Stimulated activated CD4-positive, alpha-beta T cell treated with anti-CD3 and anti-CD28 coated beads, TNF-alpha, amount 100 ng/mL, for 24 hours (primary cell): ENCODE results near the gene EVC.
"Not testable (repeated sequence)": the region's sequence is repeated elsewhere in the genome, so short reads cannot be mapped to it uniquely, and the experiment has no call there.

Experiments used
- DNase-seq, 3 experiments: peaks; one replicate each; pipeline ENCODE4 v3.0.0-alpha.2; 2020; ENCODE audit warnings: low read depth in 3 of 3

Gene EVC

DNA sequence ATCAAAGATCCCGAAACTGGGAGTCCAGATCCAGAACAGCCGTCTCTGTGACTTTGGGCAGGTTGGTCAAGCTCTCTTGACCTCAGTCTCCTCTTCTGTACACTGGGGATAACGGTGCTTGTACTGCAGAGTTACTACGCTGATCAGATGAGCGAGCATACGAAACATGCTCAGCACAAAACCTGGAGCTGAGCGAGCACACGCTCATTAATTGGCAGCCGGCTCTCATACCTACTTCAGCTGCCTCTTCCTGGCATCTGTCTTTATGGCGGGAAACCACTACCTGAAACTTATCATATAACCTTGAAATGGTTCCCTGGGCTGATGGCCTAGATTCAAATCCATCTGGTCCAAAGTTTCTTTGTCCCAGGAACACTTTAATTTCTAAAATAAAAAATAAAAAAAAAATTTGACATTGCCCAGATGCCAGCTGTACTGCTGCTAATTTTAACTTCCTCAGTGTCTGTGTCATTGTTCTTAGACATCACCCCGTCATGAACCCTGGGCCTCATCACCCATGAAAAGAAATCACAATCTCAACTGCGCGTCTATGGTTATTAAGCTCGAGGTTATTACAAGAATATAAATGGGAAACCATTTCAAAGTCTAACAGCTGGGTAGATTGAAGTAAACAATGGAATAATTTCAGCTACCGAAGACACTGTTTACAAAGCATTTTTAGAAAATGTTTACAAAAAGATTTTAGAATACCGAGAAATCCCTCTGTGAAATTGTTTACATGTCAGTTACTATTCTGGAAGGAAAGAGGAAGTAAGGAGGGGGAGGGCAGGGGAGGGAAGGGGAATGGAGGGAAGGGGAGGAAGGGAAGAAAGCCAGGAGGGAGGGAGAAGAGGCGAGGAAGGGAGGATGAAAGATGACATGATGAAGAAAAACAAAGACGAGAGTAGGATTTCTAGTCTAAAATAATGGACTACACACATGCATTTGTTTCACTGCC lies 132.9 kb downstream of the EVC start:
- DNase-seq, result no peak

DNA sequence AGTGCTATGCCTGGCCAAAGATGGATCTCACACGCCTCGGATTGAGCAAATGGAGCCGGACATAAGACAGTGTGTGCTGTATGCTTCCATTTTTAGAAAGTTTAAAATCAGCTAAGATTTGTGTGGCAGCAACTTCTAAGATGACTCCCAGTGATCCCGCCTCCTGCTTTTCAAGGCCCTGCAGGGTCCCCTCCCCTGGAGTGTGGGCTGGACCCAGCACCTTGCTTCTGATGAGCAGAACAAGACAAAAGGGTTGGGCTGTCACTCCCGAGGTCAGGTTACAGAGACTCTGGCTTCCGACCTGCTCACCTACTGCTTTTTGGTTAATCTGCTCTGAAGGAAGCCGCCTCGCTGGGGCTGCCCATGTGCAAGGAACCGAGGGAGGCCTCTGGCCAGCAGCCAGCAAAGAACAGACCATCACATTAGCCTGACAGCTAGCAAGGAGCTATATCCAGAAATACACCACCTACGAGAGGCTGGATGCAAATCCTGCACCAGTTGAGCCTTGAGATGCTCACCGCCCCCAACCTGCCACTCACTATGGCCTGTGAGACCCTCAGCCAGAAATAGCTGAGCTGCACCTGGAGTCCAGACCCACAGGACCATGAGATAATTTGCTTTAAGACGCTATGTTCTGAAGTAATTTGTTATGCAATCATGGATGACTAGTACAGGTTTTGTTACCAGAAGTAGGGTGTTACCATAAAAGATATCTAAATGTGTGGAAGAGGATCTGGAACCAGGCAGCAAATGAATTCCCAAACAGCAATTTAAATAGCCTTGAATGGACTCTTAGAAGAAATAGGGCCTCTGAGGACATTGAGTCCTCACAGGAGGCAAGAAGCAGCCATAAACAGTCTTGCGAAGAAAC lies 134.3 kb downstream of the EVC start:
- DNase-seq, result no peak

DNA sequence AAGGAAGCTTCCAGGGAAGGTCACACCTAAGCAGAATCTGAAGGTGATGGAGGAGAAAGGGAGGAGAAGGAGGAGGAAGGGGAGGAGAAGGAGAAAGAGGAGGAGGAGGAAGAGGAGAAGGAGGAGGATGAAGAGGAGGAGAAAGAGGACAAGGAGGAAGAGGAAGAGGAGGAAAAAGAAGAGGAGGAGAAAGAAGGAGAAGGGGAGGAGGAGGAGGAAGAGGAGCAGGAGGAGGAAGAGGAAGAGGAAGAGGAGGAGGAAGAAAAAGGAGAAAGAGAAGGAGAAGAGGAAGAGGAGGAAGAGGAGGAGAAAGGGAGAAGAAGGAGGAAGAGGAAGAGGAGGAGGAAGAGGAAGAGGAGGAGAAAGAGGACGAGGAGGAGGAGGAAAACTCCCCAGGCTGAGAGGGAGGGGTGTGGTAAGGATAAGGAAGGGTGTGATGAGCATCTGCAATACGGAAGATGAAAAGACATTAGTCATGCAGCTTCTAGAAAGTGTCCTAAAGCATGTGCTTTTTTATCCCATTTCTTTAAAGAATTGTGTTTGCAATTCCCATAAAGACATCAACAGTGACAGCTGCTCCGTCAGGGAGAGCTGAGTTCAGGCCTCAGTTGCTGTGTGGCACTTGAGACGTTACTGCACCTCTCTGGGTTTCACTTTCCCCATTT lies 140.8 kb downstream of the EVC start:
- DNase-seq, result no peak

DNA sequence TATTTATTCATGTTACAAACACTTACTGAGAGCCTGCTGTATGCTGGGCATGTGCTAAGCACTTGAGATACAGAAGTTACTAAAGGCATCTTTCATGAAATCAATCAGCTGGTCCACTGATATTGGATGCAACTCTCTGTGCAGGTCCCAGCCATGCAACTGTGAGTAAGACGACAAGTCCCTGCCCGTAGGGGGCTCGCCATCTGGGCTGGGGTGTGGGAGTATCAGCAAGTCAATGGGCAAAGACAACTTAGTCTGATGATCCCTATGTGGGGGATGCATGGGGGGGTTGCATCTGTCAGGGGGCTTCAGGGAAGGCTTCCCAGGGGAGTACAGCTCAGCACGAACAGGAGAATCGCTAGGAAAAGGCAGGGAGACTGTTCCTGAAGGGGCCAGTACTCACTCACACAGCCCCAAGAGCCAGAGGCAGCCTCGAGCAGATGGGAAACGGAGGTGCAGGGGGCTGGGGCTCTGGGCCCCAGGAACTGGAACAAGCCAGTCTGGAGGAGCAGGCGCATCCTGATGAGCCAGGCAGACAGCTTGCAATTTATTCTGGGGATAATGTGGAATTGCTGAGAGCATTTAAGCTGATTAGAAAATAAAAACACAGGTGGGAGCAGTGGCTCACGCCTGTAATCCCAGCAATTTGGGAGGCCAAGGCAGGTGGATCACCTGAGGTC lies 141.7 kb downstream of the EVC start:
- DNase-seq, result no peak

DNA sequence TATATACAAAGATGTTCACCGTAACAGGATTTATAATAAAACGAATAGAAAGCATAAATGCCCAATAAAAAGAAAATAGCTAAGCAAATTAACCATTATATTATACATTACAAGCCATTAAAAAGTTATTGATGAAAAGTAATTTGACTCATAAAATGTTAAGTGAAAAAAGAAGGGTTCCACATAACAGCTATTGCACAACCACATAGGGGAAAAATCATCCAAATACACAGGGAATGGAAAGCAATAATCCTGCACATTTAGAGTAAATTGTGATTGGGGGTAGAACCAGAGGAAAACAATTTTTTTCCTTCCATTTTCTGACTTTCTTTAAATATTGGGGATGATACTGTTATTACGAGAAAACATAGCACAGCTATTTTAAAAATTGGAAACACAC lies 143.9 kb downstream of the EVC start:
- DNase-seq, result no peak

DNA sequence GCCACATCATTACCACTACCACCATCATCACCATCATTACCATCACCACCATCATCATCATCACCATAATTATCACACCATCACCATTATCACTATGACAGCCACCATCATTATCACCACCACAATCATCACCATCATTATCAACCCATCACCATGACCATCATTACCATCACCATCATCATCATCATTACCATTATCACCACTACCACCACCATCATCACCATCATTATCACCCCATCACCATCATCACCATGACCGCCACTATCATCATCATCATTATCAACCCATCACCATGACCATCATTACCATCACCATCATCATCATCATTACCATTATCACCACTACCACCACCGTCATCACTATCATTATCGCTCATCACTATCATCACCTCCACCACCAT lies 145.4 kb downstream of the EVC start:
- not testable (repeated sequence) for DNase-seq

DNA sequence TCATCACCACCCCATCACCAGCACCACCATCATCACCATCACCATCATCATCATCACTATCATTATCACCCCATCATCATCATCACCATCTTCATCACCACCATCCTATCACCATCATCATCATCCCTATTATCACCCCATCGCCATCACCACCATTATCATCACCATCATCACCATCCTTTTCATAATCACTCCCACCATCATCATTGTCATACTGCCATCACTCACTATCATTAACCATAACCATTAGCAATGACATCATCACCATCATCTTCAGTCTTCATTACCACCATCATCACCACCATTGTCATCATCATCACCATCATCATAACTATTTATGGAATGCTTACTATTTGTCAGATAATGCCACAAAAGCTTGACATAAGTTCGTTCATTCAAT lies 146.2 kb downstream of the EVC start:
- DNase-seq, result no peak

DNA sequence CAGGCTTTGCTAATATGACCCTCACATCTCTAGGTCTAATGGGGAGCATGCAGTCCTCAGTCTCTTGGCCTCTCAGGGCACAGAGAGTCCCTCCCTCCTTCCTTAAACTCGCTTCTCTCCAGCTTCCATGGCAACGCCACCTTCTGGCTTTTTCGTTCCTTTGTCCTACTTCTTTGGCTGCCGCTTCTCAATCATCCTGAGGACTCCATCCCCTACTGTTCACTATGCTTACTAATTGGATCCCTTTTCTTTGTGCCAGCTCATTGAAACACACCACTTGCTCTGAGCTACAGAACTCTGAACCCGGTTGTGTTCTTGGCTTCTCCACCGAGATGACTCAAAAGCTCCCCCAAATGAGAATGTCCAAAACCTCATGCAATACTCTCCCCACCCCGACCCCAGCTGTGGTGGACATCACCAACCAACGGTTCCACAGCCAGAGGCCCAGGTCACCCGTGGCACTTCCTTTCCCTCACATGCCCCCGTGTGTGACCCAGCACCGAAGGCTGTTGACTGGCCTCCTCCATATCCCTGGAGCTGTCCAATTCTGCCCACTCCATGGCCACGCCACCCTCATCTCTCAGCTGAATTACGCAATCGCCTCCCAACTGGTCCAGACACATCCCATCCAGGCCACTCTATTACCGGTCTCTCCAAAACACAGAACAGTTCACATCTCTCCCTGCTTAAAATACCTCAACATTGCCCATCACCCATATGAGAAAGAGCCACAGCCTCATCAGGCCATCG lies 147.2 kb downstream of the EVC start:
- no peak for DNase-seq

DNA sequence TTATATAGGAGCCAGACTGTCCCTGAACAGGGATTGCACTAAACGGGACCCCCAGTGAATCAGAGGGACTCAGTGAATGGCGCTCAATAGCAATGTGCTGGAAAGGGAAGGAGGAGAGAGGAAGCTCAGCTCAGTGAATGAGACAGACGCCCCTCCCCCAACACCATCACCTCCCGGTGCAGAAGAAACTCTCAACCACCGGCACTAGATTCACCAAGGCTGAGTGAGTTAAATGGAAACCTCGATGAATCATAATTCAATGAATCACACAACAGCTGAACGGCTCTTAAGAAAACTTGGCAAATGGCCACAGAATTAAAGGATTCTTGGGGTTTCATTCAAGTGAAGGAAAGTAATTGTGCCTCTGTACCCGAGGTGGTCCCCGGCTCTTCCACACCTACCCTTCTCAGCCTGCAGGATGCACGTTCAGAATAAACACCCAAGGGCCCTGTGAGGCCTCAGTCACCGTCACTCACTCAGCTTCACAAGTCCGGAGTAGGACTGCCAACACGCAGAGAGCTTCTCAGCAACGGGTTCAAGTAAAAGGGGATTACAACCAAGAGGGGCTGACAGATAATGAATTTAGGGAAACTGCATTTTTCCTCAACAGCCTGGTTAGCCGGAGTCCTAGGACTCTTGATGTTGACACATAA lies 152.6 kb downstream of the EVC start:
- peak; percentile 10 to 61 (median 28) for DNase-seq
